Fibroblast of lung (primary cell): ENCODE data around the gene DRD4.

ENCODE experiments used
- EZH2 ChIP-seq: IDR thresholded peaks from 2 replicates; pipeline ENCODE4 v1.5.1; 2012; ENCODE audit warnings: low read length, control low read depth, mild to moderate bottlenecking; ENCODE audit errors: missing control alignments
- TF ChIP-seq, protein P1 (sequence below), 2 donors: IDR thresholded peaks in 1 of 2; conservative IDR thresholded peaks in 1 of 2; 1 replicate in 1 of 2; 2 replicates in 1 of 2; pipeline ENCODE4 v1.5.1; 2011 to 2012; ENCODE audit warnings: low read length in 2 of 2, control low read depth in 1 of 2, inconsistent platforms in 1 of 2, low read depth in 1 of 2, mild to moderate bottlenecking in 1 of 2

- no peak for TF ChIP-seq EZH2
- TF ChIP-seq, protein P1, sequence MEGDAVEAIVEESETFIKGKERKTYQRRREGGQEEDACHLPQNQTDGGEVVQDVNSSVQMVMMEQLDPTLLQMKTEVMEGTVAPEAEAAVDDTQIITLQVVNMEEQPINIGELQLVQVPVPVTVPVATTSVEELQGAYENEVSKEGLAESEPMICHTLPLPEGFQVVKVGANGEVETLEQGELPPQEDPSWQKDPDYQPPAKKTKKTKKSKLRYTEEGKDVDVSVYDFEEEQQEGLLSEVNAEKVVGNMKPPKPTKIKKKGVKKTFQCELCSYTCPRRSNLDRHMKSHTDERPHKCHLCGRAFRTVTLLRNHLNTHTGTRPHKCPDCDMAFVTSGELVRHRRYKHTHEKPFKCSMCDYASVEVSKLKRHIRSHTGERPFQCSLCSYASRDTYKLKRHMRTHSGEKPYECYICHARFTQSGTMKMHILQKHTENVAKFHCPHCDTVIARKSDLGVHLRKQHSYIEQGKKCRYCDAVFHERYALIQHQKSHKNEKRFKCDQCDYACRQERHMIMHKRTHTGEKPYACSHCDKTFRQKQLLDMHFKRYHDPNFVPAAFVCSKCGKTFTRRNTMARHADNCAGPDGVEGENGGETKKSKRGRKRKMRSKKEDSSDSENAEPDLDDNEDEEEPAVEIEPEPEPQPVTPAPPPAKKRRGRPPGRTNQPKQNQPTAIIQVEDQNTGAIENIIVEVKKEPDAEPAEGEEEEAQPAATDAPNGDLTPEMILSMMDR (conservative IDR thresholded peaks at IDR 0.05 in 1 of 2, IDR thresholded peaks at IDR 0.05 in 1 of 2; ENCODE audit: low read depth in 1 of 2, low read length in 2 of 2), result no peak
Measured at GRCh38 chr11:665062-665703, 28.1 kb downstream of the DRD4 start.
